ELF-1 (cell line): Measurements from ENCODE around the gene AKAP12.
"Not testable (repeated sequence)": the region's sequence is repeated elsewhere in the genome, so short reads cannot be mapped to it uniquely, and the experiment has no call there.

Experiments
- DNase-seq: peaks from one replicate; pipeline ENCODE4 v3.0.0-alpha.2; 2016; ENCODE audit warnings: low read depth, low spot score

The AKAP12 gene

DNA sequence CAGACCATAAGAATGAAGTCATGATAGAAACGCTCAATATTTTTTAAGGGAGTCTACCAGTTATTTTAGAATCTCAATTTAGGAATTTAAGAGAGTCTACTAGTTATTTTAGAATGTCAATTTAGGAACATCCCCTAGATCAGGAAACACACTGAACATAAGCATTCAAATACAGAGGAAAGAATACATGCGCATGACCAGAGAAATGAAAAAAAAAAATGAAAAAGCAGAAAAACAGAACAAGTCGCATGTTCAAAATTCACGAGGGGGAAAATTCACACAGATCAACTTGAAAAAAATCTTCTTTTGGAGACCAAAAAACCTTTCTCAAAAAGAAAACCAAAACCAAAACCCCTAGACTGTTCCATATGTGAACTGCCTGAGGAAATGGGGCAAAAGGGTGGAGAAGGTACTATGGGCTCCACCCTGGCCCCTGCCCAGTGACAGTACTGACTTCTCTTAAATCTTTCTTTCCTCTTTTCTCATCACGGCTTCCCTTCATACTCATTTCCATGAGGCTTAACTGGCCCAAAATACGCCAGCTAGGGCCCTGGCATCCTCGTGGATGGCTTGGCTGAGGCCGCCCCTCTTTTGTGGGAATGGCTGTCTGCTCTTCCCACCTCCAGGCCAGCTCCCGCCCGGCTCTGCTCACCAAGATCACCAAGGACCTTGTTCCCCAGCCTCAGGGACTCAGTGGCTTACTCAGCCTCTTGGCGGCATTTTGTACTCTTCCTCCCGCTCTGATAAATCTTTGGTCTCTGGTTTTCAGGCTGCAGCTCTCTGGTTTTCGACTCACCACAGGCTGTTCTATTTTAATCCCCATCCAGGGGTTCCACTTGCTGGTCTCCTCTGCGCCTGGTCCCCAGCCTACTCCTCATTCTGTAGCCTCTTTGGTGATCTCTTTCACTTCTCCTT is 140.4 kb downstream of the AKAP12 start:
- DNase-seq, result peak; percentile 23

DNA sequence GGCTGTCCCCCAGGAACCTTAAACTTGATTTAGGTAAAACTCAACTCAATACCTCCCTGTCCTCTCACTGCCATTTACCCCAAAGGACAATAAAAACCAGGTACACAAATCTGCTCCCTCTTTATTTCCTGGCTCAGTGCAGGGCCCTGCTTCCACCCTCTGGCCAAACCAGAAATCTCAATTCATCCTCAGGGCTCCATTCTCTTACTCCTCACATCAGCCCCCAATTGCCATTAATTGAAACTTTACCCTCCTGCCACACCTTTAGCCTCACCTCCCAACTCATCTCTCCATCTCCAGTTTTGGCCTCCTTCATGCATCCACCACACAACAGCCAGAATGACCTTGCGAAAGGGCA is 141.1 kb downstream of the AKAP12 start:
- DNase-seq, result no peak

DNA sequence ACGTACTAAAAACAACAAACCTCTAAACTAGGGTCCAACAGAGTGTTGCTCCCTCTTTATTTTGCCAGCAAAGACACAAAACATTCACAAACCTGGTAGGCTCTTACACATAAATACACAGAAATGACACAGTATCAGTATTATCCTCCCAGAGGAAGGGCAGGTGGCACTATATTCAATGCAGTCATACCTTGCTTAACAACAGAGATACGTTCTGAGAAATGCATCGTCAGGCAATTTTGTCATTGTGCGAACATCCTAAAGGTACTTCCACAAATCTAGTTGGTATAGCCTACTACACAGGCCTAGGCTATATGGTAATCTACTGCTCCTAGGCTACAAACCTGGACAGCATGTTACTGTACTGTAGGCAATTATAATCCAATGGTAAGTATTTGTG is 142.0 kb downstream of the AKAP12 start:
- no peak for DNase-seq

DNA sequence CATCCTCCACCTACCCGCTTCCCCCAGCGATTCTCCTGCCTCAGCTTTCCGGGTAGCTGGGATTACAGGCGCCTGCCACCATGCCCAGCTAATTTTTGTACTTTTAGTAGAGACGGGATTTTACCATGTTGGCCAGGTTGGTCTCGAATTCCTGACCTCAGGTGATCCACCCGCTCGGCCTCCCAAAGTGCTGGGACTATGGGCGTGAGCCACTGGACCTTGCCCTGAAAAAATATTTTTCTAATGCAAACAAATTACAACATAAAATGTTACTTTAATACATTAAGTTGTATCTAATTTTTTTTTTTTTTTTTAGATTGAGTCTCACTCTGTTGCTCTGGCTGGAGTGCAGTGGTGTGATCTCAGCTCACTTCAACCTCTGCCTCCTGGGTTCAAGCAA is 142.9 kb downstream of the AKAP12 start:
- not testable (repeated sequence) for DNase-seq

DNA sequence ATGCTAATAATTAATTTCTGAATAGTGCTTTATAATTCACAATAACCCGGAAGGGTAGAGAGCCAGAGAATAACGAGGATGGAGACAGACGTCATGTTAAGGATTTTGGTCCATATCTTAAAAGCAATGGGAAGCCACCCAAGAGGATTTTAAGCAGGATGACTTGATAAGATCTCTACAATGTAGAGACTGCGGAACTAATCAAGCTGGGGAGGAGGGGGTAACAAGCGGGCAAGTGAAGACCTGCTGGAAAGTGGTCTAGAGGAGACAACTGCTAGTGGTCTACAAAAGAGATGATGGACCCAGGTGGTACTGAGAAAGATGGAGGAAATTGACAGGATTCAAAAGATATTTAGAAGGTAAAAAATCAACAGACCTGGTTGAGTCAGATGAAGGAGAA is 144.4 kb downstream of the AKAP12 start:
- no peak for DNase-seq

DNA sequence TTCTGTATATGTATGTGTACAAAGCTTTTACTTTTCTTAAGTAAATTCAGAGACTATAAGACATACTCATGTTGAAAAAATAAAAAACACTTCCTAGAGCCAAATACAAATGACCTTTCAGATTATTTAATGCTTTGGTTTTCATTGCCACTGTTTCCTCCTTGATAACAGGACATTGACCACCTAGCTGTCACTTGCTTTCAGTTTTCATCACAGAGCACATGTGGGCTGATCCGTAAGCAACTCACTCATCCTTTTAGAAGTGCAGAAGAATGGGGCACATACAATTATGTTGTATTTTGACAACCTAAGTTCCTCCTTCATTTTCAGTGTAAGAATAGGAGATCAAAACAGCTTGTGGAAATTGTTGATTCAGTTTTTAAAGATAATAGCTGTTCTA is 145.4 kb downstream of the AKAP12 start:
- no peak for DNase-seq

DNA sequence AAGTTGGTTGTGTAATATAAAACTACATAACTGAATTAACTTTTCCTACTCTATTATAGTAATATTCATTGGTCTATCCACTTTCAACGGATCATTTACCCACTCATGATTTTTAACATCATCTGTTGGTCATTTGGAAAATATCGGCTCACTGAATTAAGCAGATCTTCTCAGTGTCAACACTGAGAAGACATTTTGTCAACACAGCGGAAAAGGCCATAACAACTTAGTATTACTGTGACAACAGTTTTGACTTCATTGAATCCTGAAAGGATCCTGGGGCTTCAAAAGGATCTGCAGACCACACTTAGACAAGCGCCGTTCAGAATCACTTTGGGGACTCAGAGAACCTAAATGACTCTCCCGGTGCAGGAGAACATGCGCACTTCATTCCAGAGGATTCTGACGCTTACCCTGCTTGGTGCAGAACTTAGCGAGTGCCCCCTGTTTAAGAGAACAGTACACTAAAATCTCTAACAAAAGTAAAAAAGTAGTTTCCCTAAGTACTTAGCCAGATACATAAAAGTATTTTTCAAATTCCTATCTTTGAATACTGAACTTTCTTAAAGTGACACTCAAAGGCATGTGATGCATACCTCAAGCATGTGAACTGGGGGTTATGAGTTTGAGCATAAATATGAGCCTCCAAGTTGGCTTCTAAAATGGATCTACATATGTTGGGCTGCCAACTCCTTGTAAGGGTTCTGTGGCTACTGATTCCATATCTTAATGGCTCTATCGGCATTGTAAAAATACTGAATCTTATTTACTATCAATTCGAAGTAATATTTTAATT is 147.6 kb downstream of the AKAP12 start:
- DNase-seq, result no peak

DNA sequence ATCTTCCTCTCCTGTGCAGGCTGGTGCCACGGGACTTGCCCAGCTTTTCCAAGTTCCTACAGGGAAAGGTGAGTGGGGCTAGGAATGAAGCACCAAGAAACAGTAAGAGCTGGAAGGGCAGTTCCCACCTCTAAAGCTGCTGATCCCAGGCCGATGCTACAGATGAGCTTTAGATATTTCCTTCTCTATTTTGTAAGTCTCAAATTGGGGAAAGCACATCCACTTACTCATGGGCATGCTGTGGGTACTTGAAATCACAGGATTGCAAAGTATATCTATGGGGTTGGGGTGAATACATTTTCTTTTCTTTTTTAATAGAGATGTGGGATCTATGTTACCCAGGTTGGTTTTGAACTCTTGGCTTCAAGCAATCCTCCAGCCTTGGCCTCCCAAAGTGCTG is 148.5 kb downstream of the AKAP12 start:
- no peak for DNase-seq

DNA sequence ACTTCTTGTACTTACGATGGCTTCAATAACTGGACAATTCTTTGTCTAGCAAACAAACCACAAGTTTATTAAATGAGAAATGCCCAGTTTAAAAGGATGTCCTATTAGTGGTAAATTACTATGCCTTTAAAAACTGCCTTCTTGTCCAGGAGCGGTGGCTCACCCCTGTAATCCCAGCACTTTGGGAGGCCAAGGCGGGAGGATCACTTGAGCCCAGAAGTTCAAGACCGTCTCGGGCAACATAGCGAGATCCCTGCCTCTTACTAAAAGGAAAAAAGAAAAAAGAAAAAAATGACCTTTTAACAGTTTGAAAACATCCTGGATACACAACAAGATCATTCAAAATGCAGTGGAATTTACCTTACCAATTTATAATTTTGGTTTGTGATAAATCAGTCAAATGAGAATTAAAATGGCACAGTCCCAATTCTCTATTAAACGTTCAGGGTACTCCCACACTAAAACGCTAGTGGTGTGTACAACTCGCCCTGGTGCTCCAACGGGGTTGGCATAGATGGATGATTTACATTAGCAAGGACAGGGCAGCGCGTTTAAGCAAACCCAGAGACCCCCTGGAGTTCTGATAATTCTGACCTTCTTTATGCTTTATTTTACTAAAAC is 149.3 kb downstream of the AKAP12 start:
- DNase-seq, result no peak

DNA sequence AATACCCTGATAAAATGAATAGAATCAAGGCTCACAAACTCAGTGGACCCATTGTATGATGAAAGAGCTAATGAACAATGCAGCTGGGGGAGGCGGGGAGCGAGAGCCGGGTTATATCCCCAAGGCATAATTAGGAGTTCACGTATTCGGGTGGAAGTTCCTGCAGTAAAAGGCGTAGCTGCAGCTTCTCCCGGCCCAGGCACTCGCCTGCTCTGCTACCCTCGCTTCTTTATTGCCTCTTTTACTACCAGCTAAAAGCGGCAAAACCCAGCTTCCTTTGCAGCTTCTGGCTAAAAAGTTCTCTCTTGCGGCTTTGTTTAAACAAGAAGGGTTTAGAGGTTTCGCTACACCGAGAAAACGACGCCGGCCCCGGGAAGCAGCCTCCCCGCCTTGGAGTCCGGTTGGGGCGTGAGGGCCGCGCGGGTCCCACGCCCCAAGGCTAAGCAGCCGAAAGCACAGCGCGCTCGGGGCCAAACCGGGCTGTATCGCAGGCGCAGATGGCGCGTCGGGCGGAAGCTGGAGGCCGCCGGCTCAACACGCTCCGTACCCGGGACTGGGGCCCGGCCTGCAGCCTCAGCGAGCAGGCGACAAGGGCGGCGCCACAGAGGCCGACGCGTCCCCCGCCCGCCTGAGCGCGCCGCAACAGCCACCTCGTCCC is 150.0 kb downstream of the AKAP12 start:
- peak; percentile 88 for DNase-seq

DNA sequence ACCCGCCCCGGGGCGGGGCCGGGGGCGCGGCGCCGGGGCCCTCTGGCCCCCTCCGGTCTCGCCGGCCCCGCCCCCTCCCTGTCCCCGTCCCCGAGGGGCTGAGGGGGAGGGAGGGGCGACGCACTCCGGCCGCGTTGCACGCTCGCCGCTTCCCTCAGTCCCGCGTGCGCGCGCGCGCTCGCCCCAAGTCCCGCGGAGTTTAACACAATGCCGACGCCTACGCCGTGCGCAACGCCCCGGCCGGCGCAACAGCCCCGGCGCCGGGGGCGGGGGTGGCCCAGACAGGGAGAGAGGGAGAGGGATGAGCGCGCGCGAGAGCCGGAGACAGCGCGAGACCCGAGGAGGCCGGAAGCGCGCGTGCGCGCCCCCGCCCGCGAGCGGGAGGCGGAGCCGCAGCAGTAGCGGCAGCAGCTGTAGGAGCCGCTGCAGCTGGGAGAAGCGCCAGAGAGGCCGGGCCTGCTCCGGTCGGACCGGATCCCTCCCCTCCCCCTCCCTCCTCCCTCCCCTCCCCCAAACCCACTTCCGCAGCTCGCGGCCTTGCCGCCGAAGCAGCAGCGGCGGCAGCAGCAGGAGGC is 150.6 kb downstream of the AKAP12 start:
- peak; percentile 99 for DNase-seq

DNA sequence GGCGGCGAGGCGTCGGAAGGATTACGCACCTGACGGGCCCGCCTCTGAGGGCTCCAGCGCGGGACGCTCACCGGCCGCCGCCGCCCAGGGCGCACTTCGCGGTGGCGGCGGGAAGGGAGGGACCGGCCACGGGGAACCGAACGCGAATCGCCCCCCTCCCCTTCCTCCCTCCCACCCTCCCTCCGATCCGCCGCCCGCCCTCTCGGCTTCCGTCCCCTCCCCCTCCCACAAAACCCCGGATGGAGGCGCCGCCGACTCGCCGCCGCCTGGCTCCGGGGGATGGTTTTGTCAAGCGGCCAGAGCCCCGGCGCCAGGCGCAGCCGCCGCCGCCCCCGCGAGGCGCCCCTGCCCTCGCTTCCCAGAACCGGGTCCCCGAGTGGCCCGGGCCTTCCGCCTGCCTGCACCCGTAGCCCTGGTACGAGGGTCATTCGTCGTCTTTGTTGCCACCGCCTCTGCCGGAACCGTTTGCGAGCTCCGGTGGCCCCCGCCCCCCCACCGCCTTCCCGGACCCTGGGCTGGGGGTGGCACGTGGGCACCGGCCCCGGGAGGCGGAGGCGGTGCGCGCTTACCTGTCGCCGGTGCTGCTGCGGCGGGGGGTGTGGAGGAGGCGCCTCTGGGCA is 151.2 kb downstream of the AKAP12 start:
- DNase-seq, result peak; percentile 66

DNA sequence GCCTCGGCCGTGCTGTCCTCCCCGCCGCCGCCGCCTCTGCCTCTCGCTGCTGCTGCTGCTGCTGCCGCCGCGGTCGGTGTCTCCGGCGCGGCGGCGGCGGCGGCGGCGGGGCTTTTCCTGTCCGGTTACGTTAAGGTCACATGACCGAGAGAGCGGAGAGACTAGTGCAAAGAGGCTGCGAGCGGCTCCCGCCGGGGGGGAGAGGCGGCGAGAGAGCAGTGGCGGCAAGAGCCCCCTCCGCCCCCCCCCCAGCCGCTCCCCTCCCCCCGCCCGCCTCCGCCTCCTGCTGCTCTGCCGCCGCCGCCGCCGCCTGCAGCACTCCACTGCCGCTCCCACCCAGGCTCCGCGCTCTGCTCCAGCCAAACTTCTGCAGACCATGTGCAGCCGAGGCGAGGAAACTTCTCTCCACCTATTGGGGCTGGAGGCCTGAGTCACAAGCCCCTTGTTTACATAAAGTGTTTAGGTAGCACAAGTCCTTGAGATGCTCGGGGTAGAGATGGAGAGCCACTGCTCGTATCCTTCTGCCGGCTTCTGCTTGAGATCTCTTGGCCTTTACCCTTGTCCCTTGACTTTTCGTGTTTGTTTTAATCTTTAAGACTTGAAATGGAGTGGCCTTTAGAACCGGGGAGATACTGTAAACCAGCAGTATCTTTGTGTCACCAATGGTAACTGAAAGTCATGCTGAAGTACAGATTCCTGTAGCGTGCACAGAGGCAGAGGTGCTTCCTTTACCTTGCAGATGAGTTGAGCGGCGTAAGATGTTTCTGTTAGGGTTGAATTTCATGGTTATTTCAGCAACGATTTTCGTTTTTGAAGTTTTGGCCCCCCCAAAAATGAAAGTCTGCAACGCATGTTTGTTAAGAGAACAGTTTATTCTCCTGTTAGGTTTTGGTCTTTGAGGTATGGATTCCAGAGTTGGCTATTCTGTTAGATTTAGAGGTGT is 152.0 kb downstream of the AKAP12 start, which contains the start of gene ZBTB2:
ZBTB2 (minus strand) TSS at position 89 of the 943 bp plus-strand sequence. CDS start 17,922 bp downstream, outside the sequence.
- peak; percentile 82 for DNase-seq

DNA sequence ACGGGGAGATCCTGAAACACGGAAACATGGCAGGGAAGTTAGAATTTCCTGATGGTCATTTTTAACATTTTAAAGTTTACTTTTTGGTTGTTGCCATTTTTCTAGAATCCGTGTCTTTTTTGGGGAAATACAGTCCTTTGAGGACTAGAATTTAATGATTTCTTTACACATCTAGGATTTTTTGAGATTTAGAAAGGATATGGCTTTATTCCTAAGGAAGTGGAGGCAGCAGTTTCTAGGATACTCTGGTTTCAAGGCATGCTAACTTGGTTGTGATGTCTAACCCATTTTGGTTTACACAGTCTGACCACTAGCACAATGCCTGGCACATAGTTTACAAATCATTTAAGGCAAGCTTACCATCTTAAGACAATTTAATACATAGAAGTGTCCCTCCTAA is 152.7 kb downstream of the AKAP12 start:
- no peak for DNase-seq

DNA sequence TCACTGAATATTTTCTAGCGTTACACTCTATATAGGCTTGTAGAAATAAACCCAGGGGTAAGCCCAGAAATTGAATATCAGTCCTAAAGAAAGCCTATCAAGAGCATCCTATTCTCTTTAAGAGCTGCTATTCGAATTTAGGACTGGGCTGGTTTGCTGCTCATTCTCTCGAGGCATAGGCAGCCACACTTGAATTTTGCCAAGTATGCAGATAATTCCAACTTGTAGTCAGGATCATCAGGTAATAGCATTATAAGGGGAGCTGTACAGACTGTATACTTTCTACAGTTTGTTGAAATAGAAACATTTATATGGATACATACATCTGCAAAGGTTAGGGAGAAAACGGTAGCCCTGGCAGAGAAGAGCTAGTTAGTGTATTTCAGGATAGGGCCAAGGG is 153.6 kb downstream of the AKAP12 start:
- no peak for DNase-seq

DNA sequence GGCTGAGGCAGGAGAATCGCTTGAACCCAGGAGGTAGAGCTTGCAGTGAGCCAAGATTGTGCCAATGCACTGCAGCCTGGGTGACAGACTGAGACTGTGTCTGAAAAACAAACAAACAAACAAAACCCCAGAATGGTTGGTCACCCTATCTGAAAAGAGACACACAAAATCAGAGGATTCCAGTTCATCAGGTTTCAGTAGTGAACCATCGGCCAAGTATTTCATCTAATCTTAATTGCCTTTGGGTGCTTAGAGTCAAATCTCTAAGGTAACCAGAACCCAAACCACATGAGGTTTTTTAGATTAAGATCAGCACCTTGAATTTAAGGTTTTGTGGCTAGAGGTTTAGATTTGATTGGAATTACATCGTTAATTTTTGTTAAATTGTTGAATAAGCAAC is 159.9 kb downstream of the AKAP12 start:
- DNase-seq, result peak; percentile 23

DNA sequence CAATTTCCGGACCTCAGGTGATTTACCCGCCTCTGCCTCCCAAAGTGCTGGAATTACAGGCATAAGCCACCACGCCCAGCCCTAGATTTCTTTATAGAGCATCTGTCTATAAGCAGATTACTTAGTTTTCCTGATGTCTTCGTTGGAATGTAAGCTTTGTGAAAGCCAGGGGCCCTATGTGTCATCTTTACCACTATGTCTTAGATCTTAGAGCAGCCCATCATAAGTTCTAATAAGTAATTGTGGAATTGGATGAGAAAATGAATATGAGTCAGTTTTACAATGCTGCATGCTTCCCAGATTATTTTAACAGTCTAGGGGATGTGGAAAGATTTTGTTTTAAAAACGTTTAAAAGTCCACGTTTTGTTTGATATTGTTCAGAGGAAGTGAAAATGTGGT is 160.7 kb downstream of the AKAP12 start:
- no peak for DNase-seq

DNA sequence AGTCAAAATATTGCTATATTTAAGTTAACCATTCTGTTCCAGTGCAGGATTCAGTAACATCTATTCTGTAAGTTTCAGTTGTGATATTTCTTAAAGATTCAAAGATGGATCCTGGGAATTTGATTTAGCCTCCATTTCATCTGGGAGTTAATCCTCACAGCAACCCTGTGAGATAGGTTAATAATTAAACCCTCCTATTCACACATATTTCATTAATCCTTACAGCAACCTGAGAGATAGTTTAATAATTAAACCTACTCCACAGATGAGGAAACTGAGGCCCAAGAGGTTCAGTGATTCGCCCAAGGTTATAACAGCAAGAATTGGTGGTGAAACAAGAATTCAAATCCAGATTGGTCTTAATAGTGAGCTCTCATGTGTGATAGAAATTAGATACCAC is 162.5 kb downstream of the AKAP12 start:
- no peak for DNase-seq

DNA sequence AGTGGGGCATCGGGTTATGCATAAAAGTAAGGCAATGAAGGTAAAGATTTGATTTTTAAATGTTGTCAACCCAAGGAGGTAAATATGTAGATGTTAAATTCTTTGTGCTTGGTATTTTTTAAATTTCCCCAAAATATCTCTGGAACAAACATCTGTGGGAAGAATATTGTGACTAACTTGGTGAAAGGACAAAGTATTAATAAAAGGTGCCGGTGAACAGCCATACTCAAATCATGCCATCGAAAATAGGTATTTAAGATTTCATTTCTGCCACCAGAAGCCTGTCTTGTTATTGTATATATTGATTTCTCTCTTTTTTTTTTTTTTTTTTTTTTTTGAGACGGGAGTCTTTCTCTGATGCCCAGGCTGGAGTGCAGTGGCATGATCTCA is 164.1 kb downstream of the AKAP12 start:
- DNase-seq, result no peak
